ENCODE results near the gene DACH1. TPM values are rescaled to one million over a fixed set of nuclear protein-coding genes. Genes with fewer than 3 reads are reported as not detected.

DACH1 gene
- total and polyA plus RNA-seq, 9 of the 15 experiments (the other 6 are each of a cell fraction or from before 2014, with no cell fraction given), result 0.04 to 0.07 (median 0.04) TPM; not detected in 2

- TF ChIP-seq ZBTB33 (CRISPR knock-in tag; IDR thresholded peaks at IDR 0.05), result no peak
Observed at GRCh38 chr13:71873418-71874247, 6.6 kb upstream of the DACH1 start (continued).

DNA sequence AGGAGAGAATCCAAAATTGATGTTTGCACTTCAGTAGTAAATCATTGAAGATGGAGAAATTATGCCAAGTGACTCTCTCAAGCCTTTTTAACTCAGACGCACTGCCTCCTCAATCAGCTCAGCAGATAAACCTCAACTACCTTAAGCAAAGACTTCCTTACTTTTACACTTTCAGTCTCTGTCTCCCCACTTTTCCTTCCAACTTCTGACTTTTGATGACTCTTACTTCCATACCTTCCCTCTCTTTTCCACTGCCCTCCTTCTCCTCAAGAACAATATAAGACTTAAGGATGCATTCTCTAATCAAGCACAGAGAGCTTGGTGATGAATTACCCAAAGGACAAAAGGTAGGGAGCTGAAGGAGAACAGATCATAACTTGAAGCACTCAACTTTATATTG, 4.8 kb upstream of the DACH1 start:
- H3K79me2 ChIP-seq (ENCODE audit: control insufficient read depth, insufficient read depth, low read length), result no peaks in the 10 kb centered on the region
- no peak for FAIRE-seq
- intact Hi-C loops (cut with micrococcal nuclease), result no loop called here

More for the DNA sequence above, 4.8 kb upstream of the DACH1 start:
- no peak overlapping the region for H3K27ac ChIP-seq (ENCODE audit: extremely low read depth, low read depth, low read length)
- no peak overlapping the region for H3K4me3 ChIP-seq
- no peaks in the 10 kb centered on the region for H3K9me3 ChIP-seq (replicated peaks; ENCODE audit: control insufficient read depth, insufficient read depth, low read depth, low read length)
- H4K20me1 ChIP-seq (replicated peaks; ENCODE audit: control insufficient read depth, insufficient read depth, low read length), result no peaks in the 10 kb centered on the region
- H3K27me3 ChIP-seq (ENCODE audit: control insufficient read depth in 2 of 2, insufficient read depth in 2 of 2, low read length in 2 of 2), result no peaks in the 10 kb centered on the region
- no peaks in the 10 kb centered on the region for H3K9me1 ChIP-seq (ENCODE audit: control insufficient read depth, insufficient read depth, low read length)
- H2AFZ ChIP-seq (ENCODE audit: low read depth, low read length), result no peak overlapping the region
- H3K4me1 ChIP-seq (replicated peaks in 1 of 2; ENCODE audit: control insufficient read depth in 2 of 2, insufficient read depth in 2 of 2, low read length in 2 of 2), result no peaks in the 10 kb centered on the region
- POLR2A ChIA-PET, result no interaction called here
- no TSS peak for BruUV-seq (replicated peaks)
- no peak overlapping the region for H3K4me2 ChIP-seq (ENCODE audit: insufficient read depth, low read length)
- TF ChIP-seq ELK3 (CRISPR knock-in tag; IDR thresholded peaks at IDR 0.05) (no peak), PKNOX1 (IDR thresholded peaks at IDR 0.05) (no peak), SPI1 (IDR thresholded peaks at IDR 0.05; ENCODE audit: borderline replicate concordance, low read depth, low read length) (no peak), OTX1 (CRISPR knock-in tag; IDR thresholded peaks at IDR 0.05) (no peak), ZNF134 (CRISPR knock-in tag; conservative IDR thresholded peaks at IDR 0.05) (no peak), ZSCAN29 (IDR thresholded peaks at IDR 0.05) (no peak), JUND (IDR thresholded peaks at IDR 0.05; ENCODE audit: borderline replicate concordance, low read depth, low read length) (no peak), JUND (tag; IDR thresholded peaks at IDR 0.05; ENCODE audit: borderline replicate concordance, low read depth, low read length) (no peak), ZC3H8 (IDR thresholded peaks at IDR 0.05) (no peak), ZNF121 (CRISPR knock-in tag; conservative IDR thresholded peaks at IDR 0.05) (no peak), POU5F1 (IDR thresholded peaks at IDR 0.05; ENCODE audit: borderline replicate concordance, low read depth, low read length, partially characterized antibody) (no peak), ZNF184 (CRISPR knock-in tag; IDR thresholded peaks at IDR 0.05) (no peak), BCL6 (CRISPR knock-in tag; IDR thresholded peaks at IDR 0.05) (no peak)
- ATAC-seq (no peak), DNase-seq (ENCODE audit: extremely low read depth in 1 of 4, low spot score in 3 of 4) (no peak)
- no peak overlapping the region for H3K9ac ChIP-seq (ENCODE audit: insufficient read depth in 1 of 2, low read depth in 2 of 2, low read length in 2 of 2)
- WGBS (ENCODE audit: insufficient coverage, low coverage, missing lambda C conversion rate), result 0% methylated on average over 1 of the region's 1 CpG
- H3K36me3 ChIP-seq (ENCODE audit: control insufficient read depth, insufficient read depth, low read length), result no peaks in the 10 kb centered on the region
- in situ Hi-C loops (cut with MboI), result no loop called here
- CTCF ChIA-PET (ENCODE audit: low intra/inter-chr PET ratio), result no interaction called here

Data from K562 (cell line).